BE2C (cell line): ENCODE results near the gene EBF4.

Experiments used
- DNase-seq: peaks from one replicate; pipeline ENCODE4 v3.0.0-alpha.2; 2020
- H3K27me3 ChIP-seq: fragments of 250-450 bp; sonication (Bioruptor Pico); 2 replicates; pipeline ENCODE4 v1.5.1; 2020; ENCODE audit warnings: mild to moderate bottlenecking
- H3K36me3 ChIP-seq: fragments of 250-450 bp; sonication (Bioruptor Pico); 2 replicates; pipeline ENCODE4 v1.5.1; 2020; ENCODE audit warnings: mild to moderate bottlenecking
- H3K4me1 ChIP-seq: fragments of 250-450 bp; sonication (Bioruptor Pico); 2 replicates; pipeline ENCODE4 v1.5.1; 2020
- H3K4me3 ChIP-seq: 2 replicates; pipeline ENCODE4 v1.5.1; 2011; ENCODE audit warnings: low read depth, low read length
- H3K9me3 ChIP-seq: fragments of 250-450 bp; sonication (Bioruptor Pico); 2 replicates; pipeline ENCODE4 v1.5.1; 2020
- TF ChIP-seq, protein P1 (sequence below): IDR thresholded peaks from 2 replicates; pipeline ENCODE4 v1.5.1; 2012; ENCODE audit warnings: mild to moderate bottlenecking, low read depth, low read length

The EBF4 gene

GRCh38 chr20:2809690-2810089 is 117.1 kb downstream of the EBF4 start:
- TF ChIP-seq, protein P1, sequence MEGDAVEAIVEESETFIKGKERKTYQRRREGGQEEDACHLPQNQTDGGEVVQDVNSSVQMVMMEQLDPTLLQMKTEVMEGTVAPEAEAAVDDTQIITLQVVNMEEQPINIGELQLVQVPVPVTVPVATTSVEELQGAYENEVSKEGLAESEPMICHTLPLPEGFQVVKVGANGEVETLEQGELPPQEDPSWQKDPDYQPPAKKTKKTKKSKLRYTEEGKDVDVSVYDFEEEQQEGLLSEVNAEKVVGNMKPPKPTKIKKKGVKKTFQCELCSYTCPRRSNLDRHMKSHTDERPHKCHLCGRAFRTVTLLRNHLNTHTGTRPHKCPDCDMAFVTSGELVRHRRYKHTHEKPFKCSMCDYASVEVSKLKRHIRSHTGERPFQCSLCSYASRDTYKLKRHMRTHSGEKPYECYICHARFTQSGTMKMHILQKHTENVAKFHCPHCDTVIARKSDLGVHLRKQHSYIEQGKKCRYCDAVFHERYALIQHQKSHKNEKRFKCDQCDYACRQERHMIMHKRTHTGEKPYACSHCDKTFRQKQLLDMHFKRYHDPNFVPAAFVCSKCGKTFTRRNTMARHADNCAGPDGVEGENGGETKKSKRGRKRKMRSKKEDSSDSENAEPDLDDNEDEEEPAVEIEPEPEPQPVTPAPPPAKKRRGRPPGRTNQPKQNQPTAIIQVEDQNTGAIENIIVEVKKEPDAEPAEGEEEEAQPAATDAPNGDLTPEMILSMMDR, result no peak
- no peaks in the 10 kb centered on the region; the same call in 1 of the 2 replicates for H3K4me1 ChIP-seq

More at GRCh38 chr20:2809690-2810089, 117.1 kb downstream of the EBF4 start:
- Histone ChIP-seq H3K27me3 (peaks cover 29% of the 10 kb centered on the region), H3K4me3 (no peak overlapping the region), H3K9me3 (no peaks in the 10 kb centered on the region), H3K36me3 (no peaks in the 10 kb centered on the region)
- no peak for DNase-seq
